HepG2 (cell line): ENCODE measurements around the gene NAALADL1. TPM values are rescaled to one million over a fixed set of nuclear protein-coding genes. Genes with fewer than 3 reads are reported as not detected.

Experiments used
- AKAP8 ChIP-seq: sonication (generic); formaldehyde crosslinking; IDR thresholded peaks from 2 replicates; pipeline ENCODE4 v1.5.1; 2020; ENCODE audit warnings: mild to moderate bottlenecking, missing genetic modification reagents
- ATF4 ChIP-seq, 2 experiments: fragments of 450-650 bp in 1 of 2; sonication (generic) in 1 of 2; formaldehyde crosslinking; IDR thresholded peaks; 2 replicates each; pipeline versions ENCODE4 v1.5.0 to v1.8.0; 2020 to 2022; ENCODE audit warnings: mild to moderate bottlenecking in 1 of 2, missing genetic modification reagents in 1 of 2
- ATF7 ChIP-seq, 2 experiments: fragments of 450-650 bp in 1 of 2; sonication (generic) in 1 of 2; formaldehyde crosslinking in 1 of 2; IDR thresholded peaks; 2 replicates each; pipeline versions ENCODE4 v1.4.0 to v1.6.1; 2016 to 2020; ENCODE audit warnings: antibody characterized with exemption in 1 of 2, mild to moderate bottlenecking in 1 of 2, missing genetic modification reagents in 1 of 2
- ATF7-NPFF ChIP-seq: sonication (generic); formaldehyde crosslinking; IDR thresholded peaks from 2 replicates; pipeline ENCODE4 v1.8.1; 2023; ENCODE audit warnings: mild to moderate bottlenecking, low read depth, missing genetic modification reagents, moderate library complexity
- ATM ChIP-seq: fragments of 450-650 bp; IDR thresholded peaks from 2 replicates; pipeline ENCODE4 v1.7.1; 2017; ENCODE audit warnings: mild to moderate bottlenecking, borderline replicate concordance
- DZIP1 ChIP-seq: sonication (generic); formaldehyde crosslinking; IDR thresholded peaks from 2 replicates; pipeline ENCODE4 v1.5.0; 2020; ENCODE audit warnings: mild to moderate bottlenecking, missing genetic modification reagents
- EZH2 ChIP-seq: conservative IDR thresholded peaks from 2 replicates; pipeline ENCODE4 v1.6.1; 2012; ENCODE audit warnings: mild to moderate bottlenecking, low read depth, low read length, moderate library complexity
- HES4 ChIP-seq: sonication (generic); formaldehyde crosslinking; IDR thresholded peaks from 2 replicates; pipeline ENCODE4 v1.9.0; 2021; ENCODE audit warnings: mild to moderate bottlenecking, missing genetic modification reagents, borderline replicate concordance
- HNRNPLL ChIP-seq: fragments of 200-400 bp; formaldehyde crosslinking; IDR thresholded peaks from 2 replicates; pipeline ENCODE4 v1.6.1; 2017; ENCODE audit warnings: mild to moderate bottlenecking, low read depth, low read length; ENCODE audit not compliant: poor library complexity, severe bottlenecking
- HOXA5 ChIP-seq: sonication (generic); formaldehyde crosslinking; IDR thresholded peaks from 2 replicates; pipeline ENCODE4 v1.4.0; 2020; ENCODE audit warnings: missing genetic modification reagents
- IKZF5 ChIP-seq: IDR thresholded peaks from 2 replicates; pipeline ENCODE4 v1.6.1; 2018; ENCODE audit warnings: missing genetic modification reagents, mild to moderate bottlenecking, missing compliant biosample characterization
- KDM3A ChIP-seq: IDR thresholded peaks from 2 replicates; pipeline ENCODE4 v1.6.1; 2018; ENCODE audit warnings: low read depth, missing compliant biosample characterization
- PRDM15 ChIP-seq: sonication (generic); formaldehyde crosslinking; IDR thresholded peaks from 2 replicates; pipeline ENCODE4 v1.4.0; 2020; ENCODE audit warnings: missing genetic modification reagents
- SOX13 ChIP-seq, 3 experiments: fragments of 450-650 bp in 1 of 3; sonication (generic) in 1 of 3; formaldehyde crosslinking in 1 of 3; IDR thresholded peaks in 2 of 3; conservative IDR thresholded peaks in 1 of 3; 2 replicates each; pipeline versions ENCODE4 v1.5.0 to v1.6.1; 2016 to 2020; ENCODE audit warnings: antibody characterized with exemption in 1 of 3, mild to moderate bottlenecking in 1 of 3, missing compliant biosample characterization in 1 of 3, missing genetic modification reagents in 1 of 3, moderate library complexity in 1 of 3
- SP1 ChIP-seq, 2 experiments: fragments of 450-650 bp in 1 of 2; sonication (generic) in 1 of 2; formaldehyde crosslinking in 1 of 2; IDR thresholded peaks; 2 replicates each; pipeline versions ENCODE4 v1.4.0 to v1.6.1; 2016 to 2020; ENCODE audit warnings: missing genetic modification reagents in 1 of 2
- SRSF1 ChIP-seq: fragments of 200-400 bp; formaldehyde crosslinking; optimal IDR thresholded peaks from 2 replicates; pipeline ENCODE3; 2017; ENCODE audit warnings: mild to moderate bottlenecking, low read depth, low read length, moderate library complexity
- ZNF550 ChIP-seq: sonication (generic); formaldehyde crosslinking; IDR thresholded peaks from 2 replicates; pipeline ENCODE4 v1.4.0; 2020; ENCODE audit warnings: mild to moderate bottlenecking, missing genetic modification reagents, borderline replicate concordance
- ZNF629 ChIP-seq: sonication (generic); formaldehyde crosslinking; conservative IDR thresholded peaks from 2 replicates; pipeline ENCODE4 v1.5.0; 2020; ENCODE audit warnings: missing genetic modification reagents
- polyA plus RNA-seq, 8 experiments: library from polyadenylated mRNA; depleted of rRNA in 3 of 8; stranded (reverse) in 7 of 8; unstranded in 1 of 8; fragments of >200 nt; fragmentation: Illumina TruSeq in 4 of 8; extraction: Trizol in 4 of 8; gene quantifications; 2 replicates each; pipeline versions ENCODE4 v1.2.1 to v1.2.3, GENCODE V29; 2011 to 2016; ENCODE audit warnings: low read depth in 4 of 8, missing spikeins in 1 of 8, mixed read lengths in 1 of 8; ENCODE audit not compliant: insufficient read depth in 1 of 8
- total RNA-seq, 5 experiments: library from RNA; depleted of rRNA; stranded (reverse); fragments of >200 nt; fragmentation: Illumina TruSeq; extraction: Trizol; gene quantifications; 2 replicates each; pipeline ENCODE4 v1.2.3, GENCODE V29; 2016; ENCODE audit warnings: low read depth in 1 of 5

The NAALADL1 gene
- total and polyA plus RNA-seq, 2 of the 13 experiments (the other 11 are each of a cell fraction or from before 2014, with no cell fraction given): 9.3 to 33.9 TPM

DNA sequence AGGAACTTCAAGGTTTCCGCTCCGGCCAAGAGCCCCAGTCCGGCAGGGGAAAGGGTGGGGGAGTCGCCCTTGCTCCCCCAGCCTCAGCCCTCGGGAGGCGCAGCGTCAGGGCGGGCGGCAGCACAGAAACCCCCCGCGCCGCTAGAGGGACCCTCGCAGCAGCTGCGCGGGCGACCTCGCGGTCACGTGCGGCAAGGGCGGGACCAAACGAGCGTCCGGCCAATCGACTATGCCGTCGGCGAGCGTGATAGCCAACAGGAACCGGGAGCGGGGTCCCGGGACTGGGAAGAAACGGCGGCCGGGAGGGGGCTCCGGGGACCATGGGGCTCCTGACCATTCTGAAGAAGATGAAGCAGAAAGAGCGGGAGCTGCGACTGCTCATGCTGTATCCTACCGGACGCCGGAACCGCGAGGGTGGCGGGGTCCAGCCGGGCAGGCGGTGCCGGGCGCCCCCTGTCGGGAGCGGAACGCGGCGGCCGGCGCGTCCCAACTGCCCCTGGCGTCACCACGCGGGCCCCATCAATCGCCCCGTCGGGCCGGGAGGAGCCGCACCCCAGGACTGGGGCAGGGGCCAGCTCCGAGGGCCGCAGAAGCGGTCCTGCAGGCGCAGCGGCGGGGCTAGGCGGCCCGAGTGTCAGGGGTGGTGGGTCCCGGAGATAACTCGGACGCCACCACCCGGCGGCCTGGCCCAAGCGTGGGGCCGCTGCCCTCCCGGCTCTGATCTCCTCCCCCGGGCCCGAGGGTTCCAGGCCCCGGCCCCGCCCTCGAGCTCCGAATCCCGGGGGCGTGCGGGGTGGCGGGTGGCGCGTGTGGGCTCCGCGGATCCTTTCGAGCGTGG, 44.2 kb downstream of the NAALADL1 start, which contains the start of gene ARL2 (continued):
- TF ChIP-seq ZNF550 (CRISPR knock-in tag) (no peak), PRDM15 (CRISPR knock-in tag) (peak; percentile 63; the same call in 1 of the 2 replicates), ATF7 (IDR thresholded peaks at IDR 0.05) (no peak), ATF7 (CRISPR knock-in tag; IDR thresholded peaks at IDR 0.05) (peak; percentile 53), ZNF629 (CRISPR knock-in tag) (no peak), DZIP1 (peak; percentile 27; the same call in 1 of the 2 replicates), EZH2 (no peak), HNRNPLL (peak; percentile 55), HOXA5 (CRISPR knock-in tag) (peak; percentile 39; the same call in 1 of the 2 replicates), ATM (no peak), SOX13 (IDR thresholded peaks at IDR 0.05) (no peak), SOX13 (CRISPR knock-in tag; conservative IDR thresholded peaks at IDR 0.05 in 1 of 2, IDR thresholded peaks at IDR 0.05 in 1 of 2) (no peak; a peak in 1 of 4 replicates), ATF4 (CRISPR knock-in tag; IDR thresholded peaks at IDR 0.05) (peak in 1 of 2 experiments; percentile 28; a peak in 1 of 4 replicates), AKAP8 (CRISPR knock-in tag) (0 out of 2 replicates have a peak, but pooled peaks have one; percentile 12), HES4 (CRISPR knock-in tag) (peak; percentile 70; the same call in 1 of the 2 replicates), SP1 (IDR thresholded peaks at IDR 0.05) (no peak), SP1 (CRISPR knock-in tag; IDR thresholded peaks at IDR 0.05) (peak; percentile 41), SRSF1 (no peak), KDM3A (CRISPR knock-in tag) (no peak), IKZF5 (CRISPR knock-in tag) (no peak), ATF7-NPFF (CRISPR knock-in tag) (peak; percentile 80)
